HepG2 (cell line): ENCODE data around the gene CNTROB. TPM values are rescaled to one million over a fixed set of nuclear protein-coding genes. Genes with fewer than 3 reads are reported as not detected.

Experiments
- ATAC-seq: fragments of 200-7000 bp; cut with Tn5 transposase; 3 replicates; pipeline ENCODE4 v1.9.1; 2020; ENCODE audit warnings: mild to moderate bottlenecking, moderate library complexity
- BruUV-seq: library from RNA; stranded (reverse); fragments of 400-500 nt; replicated peaks from 2 replicates; lab custom pipeline; 2021; lab: Mats Ljungman, UMichigan
- CTCF ChIA-PET: fragments of 300-600 bp; formaldehyde crosslinking; extraction: SDS; loops from one replicate; lab custom pipeline; 2021; ENCODE audit warnings: low total read pairs, inconsistent platforms, low intra/inter-chr PET ratio; lab: Yijun Ruan, JAX
- POLR2A ChIA-PET: fragments of 350-600 bp; sonication (Branson Sonifier 250); formaldehyde crosslinking; loops from one replicate; lab custom pipeline; 2020; ENCODE audit warnings: antibody characterized with exemption, inconsistent platforms; lab: Yijun Ruan, JAX
- DNase-seq: peaks from one replicate; pipeline ENCODE4 v3.0.0-alpha.2; 2015; ENCODE audit warnings: low spot score
- FAIRE-seq: peaks from 3 replicates; lab custom pipeline; 2011; peaks lifted over from hg19 to GRCh38; lab: Jason Lieb, UNC
- H2AFZ ChIP-seq: one replicate; pipeline ENCODE4 v1.6.1; 2011; ENCODE audit warnings: low read length, inconsistent platforms
- H3K27ac ChIP-seq: fragments of 300-600 bp; 3 replicates; pipeline ENCODE4 v1.8.0; 2011; ENCODE audit warnings: mixed run types, mild to moderate bottlenecking, mixed read lengths, low read length, inconsistent platforms; ENCODE audit not compliant: insufficient read depth; ENCODE audit errors: extremely low read length
- H3K27me3 ChIP-seq, 2 experiments: fragments of 200-600 bp in 1 of 2; 2 replicates in 1 of 2; 3 replicates in 1 of 2; pipeline versions ENCODE4 v1.6.0 to v1.8.0; 2011; ENCODE audit warnings: low read length in 2 of 2, mild to moderate bottlenecking in 2 of 2, moderate library complexity in 2 of 2, inconsistent platforms in 1 of 2; ENCODE audit not compliant: insufficient read depth in 2 of 2, control insufficient read depth in 1 of 2
- H3K36me3 ChIP-seq, 2 experiments: fragments of 200-600 bp in 1 of 2; replicated peaks in 1 of 2; 2 replicates in 1 of 2; 3 replicates in 1 of 2; pipeline versions ENCODE4 v1.5.1 to v1.8.0; 2011; ENCODE audit warnings: low read length in 2 of 2, inconsistent platforms in 1 of 2; ENCODE audit not compliant: insufficient read depth in 2 of 2, control insufficient read depth in 1 of 2
- H3K4me1 ChIP-seq: 2 replicates; pipeline ENCODE4 v1.5.1; 2012; ENCODE audit warnings: low read length, inconsistent platforms; ENCODE audit not compliant: insufficient read depth
- H3K4me2 ChIP-seq: 2 replicates; pipeline ENCODE4 v1.6.0; 2011; ENCODE audit warnings: low read depth, low read length, inconsistent platforms
- H3K4me3 ChIP-seq, 3 experiments: fragments of 200-600 bp in 1 of 3; sonication (generic), shearing (Covaris generic) in 1 of 3; replicated peaks in 1 of 3; 2 replicates each; pipeline ENCODE4 v1.5.1; 2011 to 2016; ENCODE audit warnings: low read length in 3 of 3, inconsistent platforms in 2 of 3, low read depth in 2 of 3, mild to moderate bottlenecking in 2 of 3, control low read depth in 1 of 3, mixed read lengths in 1 of 3; ENCODE audit not compliant: insufficient read depth in 1 of 3
- H3K79me2 ChIP-seq: one replicate; pipeline ENCODE4 v1.6.1; 2011; ENCODE audit warnings: low read length, inconsistent platforms; ENCODE audit not compliant: insufficient read depth
- H3K9ac ChIP-seq: 2 replicates; pipeline ENCODE4 v1.6.0; 2011; ENCODE audit warnings: mild to moderate bottlenecking, low read depth, low read length, inconsistent platforms; ENCODE audit not compliant: insufficient read depth
- H3K9me3 ChIP-seq: 2 replicates; pipeline ENCODE4 v1.5.1; 2012; ENCODE audit warnings: mild to moderate bottlenecking, low read length
- H4K20me1 ChIP-seq: 2 replicates; pipeline ENCODE4 v1.6.0; 2011; ENCODE audit warnings: inconsistent platforms, mild to moderate bottlenecking, low read length, moderate library complexity; ENCODE audit not compliant: insufficient read depth
- ADNP ChIP-seq: sonication (generic); formaldehyde crosslinking; IDR thresholded peaks from 2 replicates; pipeline ENCODE4 v1.4.0; 2020; ENCODE audit warnings: missing genetic modification reagents
- BCL6 ChIP-seq: IDR thresholded peaks from 2 replicates; pipeline ENCODE4 v1.6.1; 2016; ENCODE audit warnings: missing genetic modification reagents, missing compliant biosample characterization
- CENPX ChIP-seq: sonication (generic); formaldehyde crosslinking; IDR thresholded peaks from 2 replicates; pipeline ENCODE4 v1.9.0; 2021; ENCODE audit warnings: mild to moderate bottlenecking, missing genetic modification reagents, moderate library complexity
- CREBL2 ChIP-seq: sonication (generic); formaldehyde crosslinking; IDR thresholded peaks from 2 replicates; pipeline ENCODE4 v1.8.1; 2023; ENCODE audit warnings: missing genetic modification reagents, mild to moderate bottlenecking, borderline replicate concordance
- HHEX ChIP-seq: IDR thresholded peaks from 2 replicates; pipeline ENCODE4 v1.6.1; 2016; ENCODE audit warnings: control low read depth
- KAT2B ChIP-seq: fragments of 150-350 bp; IDR thresholded peaks from 2 replicates; pipeline ENCODE4 v1.6.1; 2014; ENCODE audit warnings: low read depth, low read length, borderline replicate concordance
- KDM2A ChIP-seq: sonication (generic); formaldehyde crosslinking; IDR thresholded peaks from 2 replicates; pipeline ENCODE4 v1.4.0; 2020; ENCODE audit warnings: low read depth, missing genetic modification reagents, borderline replicate concordance
- MAFG ChIP-seq: sonication (generic); formaldehyde crosslinking; IDR thresholded peaks from 2 replicates; pipeline ENCODE4 v1.5.1; 2020; ENCODE audit warnings: mild to moderate bottlenecking, missing genetic modification reagents
- MIXL1 ChIP-seq: IDR thresholded peaks from 2 replicates; pipeline ENCODE4 v1.6.1; 2016
- NFE2 ChIP-seq: sonication (generic); formaldehyde crosslinking; IDR thresholded peaks from 2 replicates; pipeline ENCODE4 v1.4.0; 2020; ENCODE audit warnings: missing genetic modification reagents
- PCBP2 ChIP-seq: fragments of 200-400 bp; formaldehyde crosslinking; optimal IDR thresholded peaks from 2 replicates; pipeline ENCODE3; 2018; ENCODE audit warnings: low read length, low read depth; ENCODE audit not compliant: poor library complexity, severe bottlenecking
- PPARG ChIP-seq: conservative IDR thresholded peaks from 2 replicates; pipeline ENCODE4 v1.6.1; 2016; ENCODE audit warnings: missing biosample characterization, missing genetic modification reagents
- REPIN1 ChIP-seq: sonication (generic); formaldehyde crosslinking; IDR thresholded peaks from 2 replicates; pipeline ENCODE4 v1.8.0; 2022; ENCODE audit warnings: missing genetic modification reagents, low read depth, mild to moderate bottlenecking, borderline replicate concordance
- STAT5B ChIP-seq: sonication (generic); formaldehyde crosslinking; IDR thresholded peaks from 2 replicates; pipeline ENCODE4 v1.4.0; 2020; ENCODE audit warnings: missing genetic modification reagents
- ZFYVE20 ChIP-seq: sonication (generic); formaldehyde crosslinking; IDR thresholded peaks from 2 replicates; pipeline ENCODE4 v1.8.0; 2023; ENCODE audit warnings: low read depth, mild to moderate bottlenecking, moderate library complexity, missing genetic modification reagents, borderline replicate concordance
- ZNF30 ChIP-seq: sonication (generic); formaldehyde crosslinking; IDR thresholded peaks from 2 replicates; pipeline ENCODE4 v1.5.0; 2020; ENCODE audit warnings: mild to moderate bottlenecking, missing genetic modification reagents
- ZSCAN22 ChIP-seq: sonication (generic); formaldehyde crosslinking; IDR thresholded peaks from 2 replicates; pipeline ENCODE4 v1.4.0; 2020; ENCODE audit warnings: mild to moderate bottlenecking, missing genetic modification reagents
- WGBS: methylation state at CpG from one replicate; pipeline ENCODE4 v1.1.6; 2017; ENCODE audit warnings: low lambda C conversion rate; 5-methylcytosine and 5-hydroxymethylcytosine counted together
- in situ Hi-C: cut with HindIII; loops from 2 replicates; pipeline ENCODE4 v1.10.0; 2017; ENCODE audit warnings: low pct_unique_long_range_greater_than_20kb; ENCODE audit not compliant: extremely low pct_ligation_motif_present
- intact Hi-C: fragments of 100-400 bp; cut with micrococcal nuclease; formaldehyde crosslinking; loops from one replicate; pipeline ENCODE4 v1.10.0; 2022; ENCODE audit not compliant: unreplicated experiment
- polyA plus RNA-seq, 8 experiments: library from polyadenylated mRNA; depleted of rRNA in 3 of 8; stranded (reverse) in 7 of 8; unstranded in 1 of 8; fragments of >200 nt; fragmentation: Illumina TruSeq in 4 of 8; extraction: Trizol in 4 of 8; gene quantifications; 2 replicates each; pipeline versions ENCODE4 v1.2.1 to v1.2.3, GENCODE V29; 2011 to 2016; ENCODE audit warnings: low read depth in 4 of 8, missing spikeins in 1 of 8, mixed read lengths in 1 of 8; ENCODE audit not compliant: insufficient read depth in 1 of 8
- total RNA-seq, 5 experiments: library from RNA; depleted of rRNA; stranded (reverse); fragments of >200 nt; fragmentation: Illumina TruSeq; extraction: Trizol; gene quantifications; 2 replicates each; pipeline ENCODE4 v1.2.3, GENCODE V29; 2016; ENCODE audit warnings: low read depth in 1 of 5

CNTROB gene
- total and polyA plus RNA-seq, 2 of the 13 experiments (the other 11 are each of a cell fraction or from before 2014, with no cell fraction given), result 21.2 to 24.1 TPM

GRCh38 chr17:7945651-7946050, 13.6 kb downstream of the CNTROB start:
- FAIRE-seq, result no peak
- Histone ChIP-seq H3K79me2 (no peaks in the 10 kb centered on the region), H3K4me3 (no peak overlapping the region), H4K20me1 (no peaks in the 10 kb centered on the region), H3K4me2 (no peak overlapping the region), H3K27me3 (no peaks in the 10 kb centered on the region), H3K27ac (no peak overlapping the region), H2AFZ (no peak overlapping the region), H3K4me1 (no peaks in the 10 kb centered on the region), H3K36me3 (peaks cover 17 to 59% of the 10 kb centered on the region in 2 experiments), H3K9ac (no peak overlapping the region), H3K9me3 (no peaks in the 10 kb centered on the region)
- no TSS peak for BruUV-seq
- POLR2A ChIA-PET, result no interaction called here
- 84% methylated on average over 7 of the region's 7 CpGs for WGBS
- TF ChIP-seq MAFG (CRISPR knock-in tag) (no peak), ZFYVE20 (CRISPR knock-in tag) (no peak), NFE2 (CRISPR knock-in tag) (no peak), CREBL2 (no peak), ZSCAN22 (CRISPR knock-in tag) (no peak), HHEX (CRISPR knock-in tag) (no peak), ADNP (no peak), PPARG (CRISPR knock-in tag) (no peak), KDM2A (CRISPR knock-in tag) (no peak), BCL6 (CRISPR knock-in tag) (no peak), STAT5B (CRISPR knock-in tag) (no peak), REPIN1 (CRISPR knock-in tag) (no peak), PCBP2 (no peak), MIXL1 (no peak), KAT2B (no peak), CENPX (CRISPR knock-in tag) (no peak), ZNF30 (CRISPR knock-in tag) (no peak)
- DNase-seq, result no peak
- no peak for ATAC-seq
- in situ Hi-C loops, result no loop called here
- intact Hi-C loops, result no loop called here
- CTCF ChIA-PET, result no interaction called here
